NCI-H1417 treated with DMSO at 0.1 percent for 48 hours (cell line): ENCODE measurements around the gene KLHL3.
"Not testable (repeated sequence)": the region's sequence is repeated elsewhere in the genome, so short reads cannot be mapped to it uniquely, and the experiment has no call there.

Experiments used
- DNase-seq: peaks from one replicate; lab custom pipeline; 2025; lab: John Stamatoyannopoulos, UW

Gene KLHL3

GRCh38 chr5:137735555-137736284 lies at the start of gene KLHL3:
TSS of gene KLHL3 (minus strand) at chr5:137736089. CDS start at chr5:137735646, 443 bp downstream.
- no peak for DNase-seq

- DNase-seq: no peak
These were observed 47.2 kb upstream of the KLHL3 start for GRCh38 chr5:137782984-137783536.

GRCh38 chr5:137782055-137782454 lies 46.2 kb upstream of the KLHL3 start:
- no peak for DNase-seq

GRCh38 chr5:137778772-137779564 lies 43.1 kb upstream of the KLHL3 start:
- DNase-seq: no peak

- DNase-seq: not testable (repeated sequence)
These were observed 32.0 kb upstream of the KLHL3 start for GRCh38 chr5:137767937-137768336.

GRCh38 chr5:137761566-137761965 lies 25.7 kb upstream of the KLHL3 start:
- DNase-seq: no peak

GRCh38 chr5:137760719-137761516 lies 25.0 kb upstream of the KLHL3 start:
- DNase-seq: no peak

GRCh38 chr5:137760294-137760693 lies 24.4 kb upstream of the KLHL3 start:
- no peak for DNase-seq

GRCh38 chr5:137758715-137759306 lies 22.9 kb upstream of the KLHL3 start:
- DNase-seq: no peak

- no peak for DNase-seq
These were observed 22.2 kb upstream of the KLHL3 start for GRCh38 chr5:137758121-137758520.

GRCh38 chr5:137757634-137758033 lies 21.7 kb upstream of the KLHL3 start:
- no peak for DNase-seq

GRCh38 chr5:137754961-137755762 lies 19.3 kb upstream of the KLHL3 start:
- DNase-seq: no peak

- peak; percentile 78 for DNase-seq
These were observed 18.5 kb upstream of the KLHL3 start, which contains the start of gene HNRNPA0 for GRCh38 chr5:137754188-137754960. TSS of gene HNRNPA0 (minus strand) at chr5:137754363. CDS start at chr5:137754066, 297 bp downstream.

GRCh38 chr5:137753691-137754187 lies 17.9 kb upstream of the KLHL3 start:
- DNase-seq: no peak

GRCh38 chr5:137752905-137753690 lies 17.2 kb upstream of the KLHL3 start:
- no peak for DNase-seq

- DNase-seq: no peak
These were observed 16.1 kb upstream of the KLHL3 start for GRCh38 chr5:137751869-137752491.

- no peak for DNase-seq
These were observed 14.5 kb upstream of the KLHL3 start for GRCh38 chr5:137750436-137750835.

- no peak for DNase-seq
These were observed 12.0 kb upstream of the KLHL3 start for GRCh38 chr5:137747848-137748247.
